Hippocampal formation (tissue), 2 donors: ENCODE results near the gene PHLPP1.
A peak's percentile ranks its signal among the peaks of the same experiment; 100 is the strongest.

Experiments used
- DNase-seq, 2 donors: peaks; one replicate each; lab custom pipeline; 2025; lab: John Stamatoyannopoulos, UW

The PHLPP1 gene

DNA sequence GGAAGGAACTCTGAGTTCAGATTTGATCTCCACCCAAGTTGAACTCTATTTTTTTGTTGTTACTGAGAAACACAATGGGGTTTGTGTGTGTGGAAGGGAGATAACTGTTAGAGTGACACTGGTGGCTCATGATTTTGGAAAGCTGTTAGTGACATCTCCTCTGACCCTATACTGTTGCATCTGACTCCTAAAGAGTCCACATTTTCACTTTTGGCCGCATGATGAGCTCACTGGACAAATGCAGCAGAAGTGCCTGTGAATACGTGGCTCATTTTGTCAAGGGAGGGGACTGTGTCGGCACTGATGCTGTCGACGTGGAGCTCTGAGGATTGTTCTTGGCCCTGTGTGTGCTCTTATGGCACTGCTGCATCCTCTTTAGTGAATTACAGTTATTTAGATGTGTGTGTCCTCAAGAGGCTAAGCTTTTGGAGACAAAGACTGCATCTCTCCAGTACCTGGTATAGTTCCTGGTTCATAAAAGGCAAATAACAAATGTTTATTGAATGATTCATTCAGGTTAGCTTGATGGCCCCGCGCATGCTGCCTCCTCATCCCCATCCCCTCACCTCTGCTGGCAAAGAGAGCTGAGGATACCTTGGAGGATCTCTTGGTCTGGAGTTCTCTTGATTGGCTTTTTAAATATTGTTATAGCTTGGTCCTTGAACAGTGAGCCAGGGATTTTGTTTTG, 135.4 kb downstream of the PHLPP1 start:
- DNase-seq = peak in 1 of 2 donors; percentile 42

DNA sequence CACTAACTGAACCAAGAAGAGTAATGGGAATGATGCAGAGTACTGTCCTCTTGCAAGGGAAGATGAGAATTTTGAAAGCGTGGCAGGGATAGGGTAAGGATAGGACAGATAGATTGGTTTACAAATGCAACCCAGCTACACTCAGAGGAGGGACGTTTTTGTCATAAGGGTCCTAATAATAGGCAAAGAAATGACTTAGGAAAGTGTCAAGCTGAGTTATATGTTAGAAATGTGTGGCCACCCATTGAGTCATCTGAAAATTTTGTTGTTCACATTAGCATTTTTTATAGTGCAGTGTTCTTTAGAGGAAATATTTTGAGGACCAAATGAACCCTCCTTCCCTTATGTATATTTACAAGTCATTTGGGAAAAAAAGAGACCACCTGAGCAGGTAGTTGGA, 137.5 kb downstream of the PHLPP1 start:
- no peak for DNase-seq

DNA sequence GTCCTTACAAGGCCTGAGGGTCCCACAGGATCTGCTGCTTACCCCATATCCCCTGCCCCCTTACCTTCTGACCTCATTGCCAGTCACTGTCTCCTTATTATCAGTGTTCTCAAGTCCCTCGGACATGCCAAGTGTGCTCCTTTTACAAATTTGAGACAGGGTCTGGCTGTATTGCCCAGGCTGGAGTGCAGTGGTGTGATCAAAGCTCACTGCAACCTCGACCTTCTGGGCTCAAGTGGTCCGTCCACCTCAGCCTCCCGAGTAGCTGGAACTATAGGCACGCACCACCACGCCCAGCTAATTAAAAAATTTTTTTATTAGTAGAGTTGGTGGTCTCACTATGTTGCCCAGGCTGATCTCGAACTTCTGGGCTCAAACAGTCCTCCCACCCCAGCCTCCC, 141.0 kb downstream of the PHLPP1 start:
- no peak for DNase-seq

DNA sequence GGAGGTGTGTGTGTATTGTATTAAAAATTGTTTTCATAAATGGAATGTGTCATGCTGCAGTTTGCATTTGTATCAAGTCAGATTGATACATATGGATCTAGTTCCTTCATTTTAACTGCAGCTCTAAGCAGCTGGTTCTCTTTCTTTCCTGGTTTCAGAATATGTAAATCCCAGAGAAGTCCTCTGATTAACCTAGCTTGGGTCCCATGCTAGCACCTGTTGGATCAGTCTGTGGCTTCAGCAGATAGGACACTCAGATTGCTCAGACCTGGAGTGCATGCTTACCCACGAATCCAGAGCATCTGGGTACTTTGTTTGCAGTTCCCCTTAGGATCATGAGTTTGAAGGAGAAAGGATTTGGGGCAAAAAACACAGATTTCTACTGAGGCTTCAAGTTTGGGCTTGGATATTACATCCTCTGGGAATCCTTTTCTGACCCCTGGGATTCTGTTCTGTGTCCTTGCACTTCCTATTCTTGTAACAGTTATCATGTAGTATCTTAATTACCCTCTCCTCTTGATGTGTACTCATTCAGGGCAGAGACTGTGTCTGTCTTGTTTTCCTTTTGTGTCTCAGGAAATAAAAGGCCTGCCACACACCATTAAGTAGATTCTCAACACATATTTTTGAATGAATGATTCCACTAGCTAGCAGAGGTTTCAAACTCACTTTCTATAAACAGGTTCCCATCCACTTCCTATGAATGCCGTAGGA, 142.1 kb downstream of the PHLPP1 start:
- no peak for DNase-seq

DNA sequence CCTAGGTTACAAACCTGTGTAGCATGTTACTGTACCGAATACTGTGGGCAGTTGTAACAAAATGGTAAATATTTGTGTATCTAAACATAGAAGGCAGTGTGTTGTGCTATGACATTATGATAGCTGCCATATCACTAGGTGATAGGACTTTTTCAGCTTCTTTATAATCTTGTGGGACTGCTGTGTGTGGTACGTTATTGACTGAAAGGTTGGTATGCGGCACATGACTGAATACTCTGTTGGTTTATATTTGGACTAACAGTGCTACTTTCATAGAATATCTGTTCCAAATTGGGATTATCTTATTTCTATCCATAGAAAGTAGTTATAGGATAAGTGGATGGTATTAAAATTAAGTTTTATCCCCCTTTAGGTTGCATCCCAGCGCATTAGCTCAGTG, 144.7 kb downstream of the PHLPP1 start:
- DNase-seq = no peak

DNA sequence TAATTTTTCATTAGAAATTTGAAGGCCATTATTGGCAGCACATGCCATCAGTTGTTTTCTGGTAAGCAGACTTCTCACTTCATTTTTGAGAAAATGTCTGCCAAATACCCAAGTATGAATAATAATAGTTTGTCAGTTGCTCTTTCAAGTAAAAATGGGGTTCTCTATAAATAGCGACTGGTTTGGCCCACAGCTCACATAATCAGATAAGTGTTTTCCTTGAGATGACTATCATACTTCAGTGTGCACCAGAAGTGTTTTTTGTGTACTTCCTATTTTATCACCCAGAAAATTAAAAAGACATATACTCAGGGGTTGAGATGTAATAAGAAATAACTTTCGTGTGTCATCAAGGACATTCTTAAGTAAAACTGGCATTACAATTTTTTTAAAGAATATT, 147.1 kb downstream of the PHLPP1 start:
- DNase-seq = no peak

DNA sequence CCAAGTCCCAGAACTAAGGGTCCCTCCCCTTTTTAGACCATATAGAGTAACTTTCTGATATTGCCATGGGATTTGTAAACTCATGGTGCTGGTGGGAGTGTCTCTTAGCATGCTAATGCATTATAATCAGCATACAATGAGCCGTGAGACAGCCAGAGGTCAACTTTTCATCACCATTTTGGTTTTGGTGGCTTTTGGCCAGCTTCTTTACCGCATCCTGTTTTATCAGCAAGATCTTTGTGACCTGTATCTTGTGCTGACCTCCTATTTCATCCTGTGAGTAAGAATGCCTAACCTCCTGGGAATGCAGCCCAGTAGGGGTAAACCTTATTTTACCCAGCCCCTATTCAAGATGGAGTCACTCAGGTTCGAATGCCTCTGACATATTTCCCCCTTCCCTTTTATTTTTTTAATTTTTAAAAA, 148.2 kb downstream of the PHLPP1 start:
- DNase-seq = no peak

DNA sequence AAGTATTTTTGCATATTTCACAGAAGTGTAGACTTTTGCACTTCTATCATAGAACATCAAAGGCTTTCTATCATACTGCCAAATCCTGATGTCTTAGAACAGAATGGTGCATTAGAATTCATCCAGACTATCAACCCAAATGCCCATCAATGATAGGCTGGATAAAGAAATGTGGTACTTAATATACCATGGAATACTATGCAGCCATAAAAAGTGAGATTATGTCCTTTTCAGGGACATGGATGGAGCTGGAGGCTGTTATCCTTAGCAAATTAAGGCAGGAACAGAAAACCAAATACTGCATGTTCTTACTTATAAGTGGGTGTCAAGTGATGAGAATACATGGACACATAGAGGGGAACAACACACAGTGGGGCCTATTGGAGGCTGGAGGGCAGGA, 150.2 kb downstream of the PHLPP1 start:
- DNase-seq = no peak

DNA sequence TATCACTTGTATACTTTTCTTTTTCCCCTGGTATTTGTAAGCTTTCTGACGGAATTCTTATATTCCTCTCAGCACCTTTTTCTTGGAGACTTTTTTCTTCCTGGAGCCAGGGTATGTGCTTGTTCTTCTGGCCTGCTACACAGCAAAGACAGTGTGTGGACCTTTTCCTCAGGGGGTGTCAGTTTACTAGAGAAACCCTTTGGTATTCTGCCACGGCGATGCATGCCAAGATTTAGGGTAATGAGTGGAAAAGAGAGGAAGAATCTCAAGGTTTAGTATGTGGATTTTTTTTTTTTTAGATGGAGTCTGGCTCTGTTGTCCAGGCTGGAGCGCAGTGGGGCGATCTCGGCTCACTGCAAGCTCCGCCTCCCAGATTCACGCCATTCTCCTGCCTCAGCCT, 152.2 kb downstream of the PHLPP1 start:
- no peak for DNase-seq

DNA sequence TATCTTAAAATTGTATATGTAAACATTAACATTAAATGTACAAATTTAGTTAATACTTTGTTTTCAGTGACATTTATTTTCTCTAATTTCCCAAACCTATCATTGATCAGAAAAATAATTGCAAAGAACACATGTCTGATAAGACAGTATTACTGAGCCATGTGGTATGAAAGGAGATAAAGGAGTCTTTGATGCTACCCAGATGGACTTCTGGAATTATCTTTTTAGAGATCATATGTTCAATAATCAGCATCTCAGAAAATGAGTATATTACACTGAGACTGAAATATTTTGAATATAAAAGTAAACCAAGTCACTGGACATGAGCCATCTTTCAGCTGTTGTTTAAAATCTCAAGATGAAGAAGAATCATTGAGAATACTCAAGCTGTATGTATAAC, 153.3 kb downstream of the PHLPP1 start:
- no peak for DNase-seq

DNA sequence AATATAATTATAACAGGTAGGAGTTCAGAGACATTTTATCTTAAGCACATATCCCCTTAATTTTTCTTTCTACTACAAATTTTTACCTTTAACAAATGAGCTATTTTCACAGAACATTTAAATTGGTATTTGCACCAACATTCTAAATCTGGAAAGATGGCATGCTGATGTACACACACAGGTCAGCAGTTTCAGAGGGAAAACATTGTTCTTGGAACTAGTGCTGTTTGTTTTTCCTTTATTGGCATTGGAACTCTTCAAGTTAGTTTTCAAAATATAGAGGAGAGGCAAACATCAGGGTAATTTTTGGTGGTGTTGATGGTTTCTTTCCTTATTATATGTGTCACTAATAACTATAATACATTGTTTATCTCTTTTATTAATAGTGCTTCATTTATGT, 155.3 kb downstream of the PHLPP1 start:
- DNase-seq = no peak

DNA sequence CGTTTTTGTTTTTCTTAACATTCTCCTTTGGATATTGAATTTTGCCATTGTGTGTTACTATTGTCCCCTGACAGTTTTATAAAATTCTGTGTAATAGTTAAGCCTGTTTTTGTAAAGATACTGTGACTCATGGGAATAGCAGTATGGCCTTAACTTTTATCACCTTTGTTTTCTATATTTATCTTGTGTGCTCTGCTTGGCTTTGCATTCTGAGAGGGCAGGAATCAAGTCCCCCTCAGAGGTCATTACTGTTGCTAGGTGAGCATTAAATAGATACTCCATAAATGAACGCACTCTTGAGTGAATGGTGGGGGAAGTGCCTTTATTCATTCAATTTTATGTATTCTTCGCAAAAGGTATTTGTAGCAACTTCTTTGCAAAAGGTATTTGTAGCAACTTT, 160.0 kb downstream of the PHLPP1 start:
- no peak for DNase-seq

DNA sequence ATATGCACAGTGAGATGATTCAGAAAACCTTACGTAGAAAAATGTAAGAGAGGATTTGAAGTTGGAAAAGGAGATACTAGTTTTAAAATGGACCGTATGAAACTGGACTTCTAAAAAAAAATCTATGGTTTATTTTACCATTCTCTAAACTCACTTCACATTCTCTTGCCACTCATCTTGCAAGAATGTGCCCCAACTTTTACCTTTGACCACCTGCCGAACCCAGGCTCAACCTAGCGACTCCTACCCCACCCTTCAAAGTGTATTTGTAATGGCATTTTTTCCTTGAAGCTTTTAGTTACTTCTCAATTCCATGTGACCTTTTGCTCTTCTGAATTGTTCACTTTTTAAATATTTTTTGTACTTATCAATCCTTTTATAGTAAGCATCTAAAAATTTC, 160.8 kb downstream of the PHLPP1 start:
- no peak for DNase-seq

DNA sequence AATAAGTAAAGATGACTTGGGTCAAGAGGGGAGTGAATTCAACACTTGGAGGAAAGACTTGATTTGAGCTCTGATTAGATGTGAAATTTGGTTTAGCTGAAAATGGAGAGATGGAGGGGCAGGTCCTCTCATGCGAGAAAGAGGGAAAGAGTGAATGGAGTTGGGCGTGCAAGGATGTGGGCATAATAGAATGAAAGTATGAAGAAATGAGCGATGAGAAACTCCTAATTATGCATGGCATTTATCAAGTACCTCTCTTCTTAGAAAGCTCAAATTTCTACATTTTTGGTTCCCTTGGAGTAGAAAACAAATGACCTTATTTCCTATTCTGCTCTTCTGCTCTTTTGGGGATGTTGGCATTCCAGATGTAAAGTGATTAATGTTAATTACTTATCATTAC, 161.5 kb downstream of the PHLPP1 start:
- no peak for DNase-seq

DNA sequence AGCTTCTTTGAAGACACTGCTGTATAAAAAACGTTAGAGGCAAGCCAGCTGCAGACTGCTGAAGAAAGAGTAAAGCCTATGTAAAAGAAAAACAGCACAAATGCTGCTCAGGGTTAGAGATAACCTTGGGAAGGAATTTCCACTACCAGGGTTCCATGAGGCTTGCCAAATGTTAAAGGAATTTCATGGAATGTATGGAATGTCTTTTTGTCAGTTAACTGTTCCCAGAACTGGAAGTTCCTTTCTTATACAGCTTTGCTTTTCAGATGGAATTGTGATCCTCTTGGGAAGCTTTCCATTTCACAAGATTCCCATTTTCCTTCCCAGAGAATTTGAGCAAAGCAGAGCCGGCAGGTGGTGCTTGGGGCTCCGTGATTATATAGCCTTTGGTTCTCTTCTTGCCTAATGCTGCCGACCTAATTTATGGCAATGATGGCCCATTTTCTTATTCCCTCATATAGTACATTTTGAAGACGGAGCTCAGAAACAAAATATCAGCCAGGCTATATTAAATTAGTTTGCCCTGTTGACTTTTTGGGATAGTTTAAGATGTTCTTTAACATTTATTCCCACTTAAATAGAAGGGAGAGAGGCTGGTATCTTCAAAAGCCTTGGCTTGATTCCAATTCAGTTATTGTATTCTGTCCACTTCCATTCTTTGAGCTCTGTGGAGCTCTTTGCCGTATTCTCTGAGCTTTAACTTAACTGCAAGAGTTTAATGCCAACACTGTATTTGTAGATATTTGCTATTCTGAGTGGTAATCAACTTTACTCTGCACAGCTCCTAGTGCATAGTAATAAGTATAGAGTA, 162.3 kb downstream of the PHLPP1 start:
- no peak for DNase-seq

DNA sequence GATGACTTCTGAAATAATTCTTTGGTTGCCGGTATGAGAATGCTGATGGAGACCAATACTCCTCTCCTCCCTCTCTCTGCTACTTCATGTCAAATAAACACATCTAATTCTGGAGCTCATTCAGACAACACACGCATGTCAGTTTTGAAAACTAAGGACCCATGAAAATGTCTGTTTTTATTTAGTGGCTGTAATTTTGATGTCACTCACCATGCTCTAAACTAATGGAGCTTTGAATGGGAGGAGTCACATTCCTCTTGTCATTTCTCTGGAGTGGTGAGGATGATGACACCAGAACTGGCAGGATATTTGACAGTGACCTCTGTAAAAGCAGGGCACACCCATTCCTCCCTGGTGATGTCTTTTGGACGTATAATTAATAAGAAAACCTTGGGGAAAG, 163.0 kb downstream of the PHLPP1 start:
- DNase-seq = no peak

DNA sequence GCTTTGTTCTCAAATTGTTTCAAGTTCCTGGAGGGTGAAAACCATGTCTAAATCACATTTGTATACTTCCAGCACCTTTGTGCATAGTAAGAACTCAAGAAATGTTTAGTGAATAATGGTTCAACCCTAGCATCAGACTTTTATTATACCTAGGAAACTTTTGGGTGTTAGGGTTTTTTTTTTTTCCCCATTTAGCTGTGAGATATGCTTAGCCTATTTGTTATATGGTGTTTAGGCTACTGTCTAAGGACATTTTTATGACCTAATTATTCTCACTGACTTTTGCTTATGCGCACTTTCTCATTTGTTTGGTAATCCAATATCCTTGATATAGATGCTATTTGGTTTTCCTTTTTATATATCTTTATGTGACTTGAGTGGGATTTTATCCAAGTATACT, 164.7 kb downstream of the PHLPP1 start:
- DNase-seq = no peak

DNA sequence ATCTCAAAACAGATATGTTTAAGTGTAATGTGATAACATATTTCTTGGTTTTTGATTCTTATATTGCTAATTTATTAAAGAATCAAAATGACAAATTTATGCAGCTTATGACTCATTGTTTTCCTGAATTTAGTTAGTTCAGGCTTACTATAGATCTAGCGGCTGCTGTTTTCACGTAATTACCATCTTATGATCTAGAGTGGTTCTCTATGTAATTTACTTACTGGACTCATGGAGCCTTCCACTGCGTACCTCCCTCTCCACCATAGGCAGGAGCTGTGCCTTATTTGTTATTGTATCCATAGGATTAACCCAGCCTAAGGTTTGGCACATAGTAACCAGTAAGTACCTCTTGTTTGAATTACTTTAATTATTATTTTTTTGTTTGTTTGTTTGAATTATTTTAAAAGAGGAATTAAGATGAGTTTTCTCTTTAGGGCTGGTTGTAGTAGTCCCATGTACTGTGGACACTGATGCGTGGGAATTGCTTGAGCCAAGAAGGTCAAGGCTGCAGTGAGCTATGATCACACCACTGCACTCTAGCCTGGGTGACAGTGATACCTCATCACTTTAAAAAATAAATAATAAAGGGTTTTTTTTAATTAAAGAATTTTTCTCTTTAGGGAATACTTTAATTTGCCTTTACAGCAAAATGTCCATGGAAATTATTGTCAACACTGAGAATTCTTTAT, 165.5 kb downstream of the PHLPP1 start:
- no peak for DNase-seq

DNA sequence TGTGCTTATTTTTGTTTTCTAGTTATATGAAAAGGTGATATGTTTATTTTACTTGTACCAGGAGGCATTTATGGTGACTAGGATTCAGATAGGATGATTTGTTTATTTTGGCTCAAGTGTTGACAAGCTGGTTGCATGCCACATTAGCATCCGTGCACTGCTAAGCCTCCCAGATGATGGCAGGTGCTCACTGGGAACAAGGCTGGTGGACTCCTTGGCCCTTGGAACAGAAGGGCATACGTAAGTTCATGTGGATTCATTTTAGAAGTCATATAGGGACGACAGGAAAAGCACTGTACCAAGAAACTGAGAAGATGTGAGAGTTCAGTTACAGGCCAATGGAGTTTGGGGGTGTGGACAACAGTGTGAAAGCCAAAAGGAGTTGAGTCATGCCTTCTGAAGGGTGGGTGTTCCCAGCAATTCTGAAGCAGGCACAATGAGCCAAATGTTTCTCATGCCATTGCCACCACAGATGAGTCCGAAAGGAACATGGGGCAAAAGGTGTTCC, 166.2 kb downstream of the PHLPP1 start:
- no peak for DNase-seq

DNA sequence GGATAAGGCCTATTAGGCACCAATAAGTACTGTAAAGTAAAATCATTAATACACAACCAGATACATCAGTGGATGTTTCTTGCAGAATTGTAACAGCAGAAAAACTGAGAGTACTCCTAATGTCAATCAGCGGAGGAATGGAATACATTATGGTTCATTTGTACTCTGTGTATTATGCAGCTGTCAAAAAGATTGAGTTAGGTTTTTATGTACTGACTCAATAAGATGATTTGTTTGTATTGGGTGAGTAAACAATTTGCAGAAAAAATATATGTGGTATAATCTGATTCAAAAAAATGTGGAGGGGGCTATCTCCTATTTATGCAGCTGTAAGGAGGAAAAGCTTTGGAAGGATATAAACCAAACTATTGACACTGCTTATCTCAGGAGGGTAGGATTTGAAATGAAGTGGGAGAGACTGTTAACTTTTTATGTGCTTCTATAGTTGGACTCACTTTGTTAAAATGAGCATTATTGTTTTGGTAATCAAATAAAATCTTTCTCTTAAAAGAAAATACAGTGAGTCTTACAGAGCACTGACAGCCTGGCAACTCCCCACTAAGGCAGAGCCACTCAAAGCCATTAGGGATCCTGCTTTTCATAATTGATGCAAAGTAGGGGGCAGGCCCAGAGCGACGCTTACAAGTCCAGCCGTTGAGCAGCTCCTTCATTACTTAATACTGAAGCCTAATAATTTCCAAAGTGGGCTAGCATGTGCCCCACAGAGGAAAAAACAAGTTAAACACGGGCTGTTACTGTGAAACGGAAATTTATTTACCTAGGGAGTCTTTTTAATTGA, 168.8 kb downstream of the PHLPP1 start:
- no peak for DNase-seq

DNA sequence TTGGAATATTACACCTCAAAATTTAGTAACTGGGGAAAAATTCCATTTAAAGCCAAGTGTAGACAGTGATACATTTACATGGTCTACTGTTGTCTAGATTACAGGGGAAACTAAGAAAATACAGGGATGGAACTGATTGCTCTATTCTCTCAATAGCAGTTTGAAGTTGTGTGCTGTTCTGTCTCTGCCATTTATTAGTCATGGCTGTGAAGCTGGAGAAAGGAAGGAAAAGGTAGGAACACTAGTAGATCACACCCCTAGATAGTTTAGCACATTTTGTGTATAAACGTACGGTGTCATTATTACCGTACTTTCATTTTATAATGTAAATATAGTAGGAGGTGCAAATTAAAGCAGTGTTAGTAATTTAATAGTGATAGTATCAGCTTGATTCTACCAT, 170.5 kb downstream of the PHLPP1 start:
- no peak for DNase-seq
